GM23248 (cell line): ENCODE measurements around the gene ACOD1.

Experiments used
- EZH2 ChIP-seq: fragments of 200-600 bp; sonication (generic); IDR thresholded peaks from 2 replicates; pipeline ENCODE4 v1.6.1; 2018; ENCODE audit warnings: antibody characterized with exemption, mild to moderate bottlenecking; ENCODE audit not compliant: insufficient read depth, poor library complexity, severe bottlenecking
- EZH2phosphoT487 ChIP-seq: fragments of 200-600 bp; sonication (generic); IDR thresholded peaks from 2 replicates; pipeline ENCODE4 v1.6.1; 2018; ENCODE audit warnings: antibody characterized with exemption, moderate library complexity, mild to moderate bottlenecking, low read depth; ENCODE audit not compliant: insufficient read depth

GRCh38 chr13:76934671-76935070, 13.6 kb upstream of the ACOD1 start:
- TF ChIP-seq EZH2phosphoT487: no peak
- no peak for TF ChIP-seq EZH2
